HG03432 (cell line): ENCODE data around the gene INO80.
A peak's percentile ranks its signal among the peaks of the same experiment; 100 is the strongest.

ENCODE experiments used
- ATAC-seq: cut with Tn5 transposase; IDR thresholded peaks from one replicate; pipeline ENCODE4 v1.9.1; 2021; ENCODE audit warnings: mild to moderate bottlenecking, moderate library complexity; ENCODE audit not compliant: unreplicated experiment

The INO80 gene

GRCh38 chr15:41047474-41047873 lies 68.6 kb downstream of the INO80 start:
- no peak for ATAC-seq

GRCh38 chr15:41043276-41043951 lies 72.7 kb downstream of the INO80 start:
- ATAC-seq, result no peak

DNA sequence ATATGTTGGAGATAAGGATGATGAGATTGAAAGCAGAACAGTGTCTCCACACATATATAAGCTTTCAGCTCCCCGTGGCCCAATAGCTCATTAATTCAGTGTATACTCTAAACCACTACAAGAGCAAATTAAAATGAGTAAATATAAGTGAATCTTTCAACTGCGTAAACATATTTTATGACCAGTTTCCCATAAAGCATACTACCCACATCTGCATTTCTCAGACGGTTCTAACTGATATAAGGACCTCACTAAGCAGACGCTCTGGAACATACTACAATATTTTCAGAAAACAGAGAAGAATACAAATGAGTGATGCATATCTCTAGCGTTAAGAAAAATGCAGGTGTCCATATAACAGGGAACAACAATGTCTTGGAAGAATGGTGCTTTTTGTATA lies 73.2 kb downstream of the INO80 start:
- ATAC-seq, result no peak

- no peak for ATAC-seq
Measured at GRCh38 chr15:41039121-41039520, 77.0 kb downstream of the INO80 start.

DNA sequence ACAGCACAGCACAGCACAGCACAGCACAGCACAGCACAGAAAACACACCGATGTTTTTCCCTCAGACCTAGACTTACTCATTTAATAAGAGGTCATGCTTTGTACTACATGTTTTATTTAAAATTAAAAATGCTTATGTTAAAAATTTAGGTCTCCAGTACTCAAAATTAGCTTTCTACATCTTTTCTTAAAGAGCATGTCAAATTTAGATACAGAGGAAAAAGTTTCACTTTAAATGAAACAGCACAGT lies 84.1 kb downstream of the INO80 start:
- no peak for ATAC-seq

GRCh38 chr15:41031232-41032078 lies 84.6 kb downstream of the INO80 start:
- no peak for ATAC-seq

DNA sequence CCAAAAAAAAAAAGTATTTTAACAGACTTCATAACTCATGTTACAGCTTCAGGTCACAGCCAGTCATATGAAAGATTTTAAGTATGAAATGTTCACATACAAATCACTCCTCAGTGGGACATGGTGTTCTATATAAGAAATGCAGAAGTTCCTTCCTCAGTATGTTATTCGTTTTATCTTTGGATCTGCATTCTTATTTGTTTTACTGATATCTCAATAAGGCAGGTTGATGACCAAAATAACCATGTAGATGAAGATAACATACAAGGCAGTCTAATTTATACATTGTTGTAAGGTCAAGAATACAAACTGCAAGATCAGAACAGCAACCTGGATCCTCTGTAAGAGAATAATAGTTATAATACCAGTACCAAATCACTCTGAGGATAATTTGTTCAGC lies 87.2 kb downstream of the INO80 start:
- no peak for ATAC-seq

DNA sequence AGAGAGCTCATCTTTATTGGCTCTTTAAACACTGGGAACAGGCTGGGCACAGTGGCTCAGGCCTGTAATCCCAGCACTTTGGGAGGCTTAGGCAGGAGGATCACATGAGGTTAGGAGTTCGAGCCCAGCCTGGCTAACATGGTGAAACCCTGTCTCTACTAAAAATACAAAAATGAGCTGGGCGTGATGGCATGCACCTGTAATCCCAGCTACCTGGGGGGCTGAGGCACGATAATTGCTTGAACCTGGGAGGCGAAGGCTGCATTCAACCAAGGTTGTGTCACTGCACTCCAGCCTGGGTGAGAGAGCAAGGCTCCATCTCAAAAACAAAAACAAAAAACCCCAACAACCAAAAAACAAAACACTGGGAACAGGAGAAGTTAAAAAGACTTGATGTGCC lies 90.7 kb downstream of the INO80 start:
- no peak for ATAC-seq

- no peak for ATAC-seq
Measured at GRCh38 chr15:41024885-41025284, 91.2 kb downstream of the INO80 start.

DNA sequence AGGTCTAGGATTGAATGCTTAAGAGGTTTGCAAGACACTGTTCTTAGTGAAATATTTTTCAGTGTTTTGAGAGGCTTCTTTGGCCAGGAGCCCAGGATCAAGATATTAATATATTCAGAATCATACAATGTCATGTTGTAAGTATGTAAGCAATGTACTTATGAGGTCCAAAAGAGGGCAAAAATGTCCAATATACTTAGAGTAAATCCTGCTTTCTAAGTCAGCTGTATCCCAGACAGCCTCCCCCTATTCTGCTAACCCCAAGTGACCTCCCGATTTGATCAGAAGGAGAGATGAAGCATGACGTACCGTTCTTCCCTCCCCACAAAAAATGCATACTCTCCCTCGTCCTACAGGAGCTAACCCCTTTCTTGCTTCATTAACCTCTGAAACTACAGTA lies 91.9 kb downstream of the INO80 start:
- no peak for ATAC-seq

DNA sequence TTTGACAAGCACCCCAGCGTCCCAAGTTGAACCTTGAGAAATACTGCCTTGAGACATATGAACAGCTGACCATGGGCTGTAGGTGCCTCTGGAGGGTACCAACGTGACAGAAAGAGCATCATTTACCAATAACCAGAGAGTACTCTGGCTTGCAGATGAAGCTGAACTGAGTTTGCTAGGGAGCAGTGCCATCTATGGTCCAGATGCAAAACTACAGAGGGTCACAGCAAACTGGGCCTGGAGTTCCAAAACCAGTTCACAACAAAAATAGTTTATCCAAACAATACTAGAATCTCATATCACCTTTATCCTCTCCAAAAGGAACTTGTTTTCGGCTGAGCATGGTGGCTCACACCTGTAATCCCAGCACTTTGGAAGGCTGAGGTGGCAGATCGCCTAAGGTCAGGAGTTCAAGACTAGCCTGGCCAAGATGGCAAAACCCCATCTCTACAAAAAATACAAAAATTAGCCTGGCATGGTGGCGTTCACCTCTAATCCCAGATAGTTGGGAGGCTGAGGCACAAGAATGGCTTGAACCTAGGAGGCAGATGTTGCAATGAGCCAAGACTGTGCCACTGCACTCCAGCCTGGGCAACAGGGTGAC lies 93.5 kb downstream of the INO80 start:
- ATAC-seq, result no peak

- no peak for ATAC-seq
Measured at GRCh38 chr15:41020829-41021228, 95.3 kb downstream of the INO80 start.

- no peak for ATAC-seq
Measured at GRCh38 chr15:41020311-41020710, 95.8 kb downstream of the INO80 start.

GRCh38 chr15:41019174-41019573 lies 96.9 kb downstream of the INO80 start:
- ATAC-seq, result no peak

DNA sequence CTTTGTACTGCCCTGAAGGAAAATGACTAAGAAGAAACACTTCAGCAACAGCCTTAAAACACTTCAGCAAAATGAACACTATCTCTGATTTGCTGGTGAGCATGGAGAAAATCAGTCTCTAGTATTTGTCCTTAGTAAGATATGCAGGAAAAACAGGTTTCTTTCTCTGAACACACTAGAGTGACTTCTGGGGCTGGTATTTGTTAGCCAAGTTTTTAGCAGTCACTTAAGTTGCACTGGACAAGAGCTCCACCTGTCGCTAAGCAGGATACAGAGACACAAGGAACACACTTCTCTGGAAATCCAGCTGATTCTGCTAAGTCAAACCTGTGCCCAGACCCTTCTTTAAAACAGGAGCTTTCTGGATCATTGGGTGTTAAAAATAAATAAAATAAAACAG lies 97.5 kb downstream of the INO80 start:
- ATAC-seq, result no peak

DNA sequence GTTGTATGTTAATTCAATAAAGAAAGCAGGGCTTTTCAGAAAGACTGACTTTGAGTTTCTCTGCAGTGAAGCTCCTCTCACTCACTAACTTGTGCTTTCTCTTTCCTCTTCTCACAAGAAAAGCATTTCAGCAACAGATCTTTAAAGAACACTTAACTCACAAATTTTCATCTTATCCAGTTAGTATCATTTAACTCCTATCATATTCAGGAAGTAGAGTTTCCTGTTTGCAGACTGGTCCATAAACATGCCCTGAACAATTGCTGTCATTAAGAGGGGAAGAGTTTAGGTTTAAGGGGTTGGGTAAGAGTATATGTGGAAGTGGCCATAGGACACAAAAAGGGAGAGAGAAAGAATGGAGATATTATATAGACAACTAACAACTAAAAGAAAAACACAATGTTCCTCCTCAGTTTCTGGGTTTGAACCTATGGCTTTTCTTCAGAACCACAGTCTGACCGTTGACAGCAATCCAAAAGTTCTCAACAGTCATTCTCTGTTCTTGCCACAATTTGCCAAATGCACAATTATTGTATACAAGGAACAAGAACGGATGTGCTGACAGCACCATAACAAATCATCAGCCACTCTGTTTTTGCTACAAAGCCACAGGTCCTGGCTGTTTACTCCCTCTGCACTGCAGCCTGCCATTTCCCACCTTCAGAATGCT lies 98.9 kb downstream of the INO80 start:
- no peak for ATAC-seq

DNA sequence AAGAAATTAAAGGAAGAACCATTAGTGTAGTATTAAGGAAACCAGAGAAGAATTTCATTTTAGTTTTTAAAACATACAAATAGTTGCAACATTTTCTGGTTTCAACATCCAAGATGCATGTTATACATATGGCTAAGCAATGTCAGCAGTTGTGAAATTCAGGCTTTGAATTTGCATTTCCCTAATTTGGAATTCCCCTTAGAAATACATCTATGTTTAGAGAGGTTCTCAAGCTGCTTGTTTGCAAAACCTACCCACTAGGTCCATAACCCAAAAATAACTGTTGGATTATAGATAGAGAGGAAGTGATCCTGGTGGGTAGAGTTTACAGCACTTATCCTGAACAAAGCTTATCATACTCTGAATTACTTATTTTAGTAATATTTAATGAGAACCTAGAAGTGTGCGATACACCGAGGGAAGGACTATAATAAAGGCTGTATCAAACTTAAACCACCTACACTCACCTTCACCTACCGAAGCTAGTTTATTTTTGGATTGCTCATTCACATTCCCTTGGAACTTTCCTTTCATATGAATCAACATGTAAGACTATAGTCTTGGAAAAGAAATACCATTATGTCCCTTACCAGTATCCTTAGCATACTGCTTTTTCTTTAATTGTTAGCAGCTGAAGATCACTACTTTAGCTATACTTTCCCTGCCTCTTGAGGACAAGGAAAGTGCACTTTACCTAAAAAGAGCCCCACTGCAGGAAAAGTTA lies 102.2 kb downstream of the INO80 start:
- peak; percentile 57 for ATAC-seq

DNA sequence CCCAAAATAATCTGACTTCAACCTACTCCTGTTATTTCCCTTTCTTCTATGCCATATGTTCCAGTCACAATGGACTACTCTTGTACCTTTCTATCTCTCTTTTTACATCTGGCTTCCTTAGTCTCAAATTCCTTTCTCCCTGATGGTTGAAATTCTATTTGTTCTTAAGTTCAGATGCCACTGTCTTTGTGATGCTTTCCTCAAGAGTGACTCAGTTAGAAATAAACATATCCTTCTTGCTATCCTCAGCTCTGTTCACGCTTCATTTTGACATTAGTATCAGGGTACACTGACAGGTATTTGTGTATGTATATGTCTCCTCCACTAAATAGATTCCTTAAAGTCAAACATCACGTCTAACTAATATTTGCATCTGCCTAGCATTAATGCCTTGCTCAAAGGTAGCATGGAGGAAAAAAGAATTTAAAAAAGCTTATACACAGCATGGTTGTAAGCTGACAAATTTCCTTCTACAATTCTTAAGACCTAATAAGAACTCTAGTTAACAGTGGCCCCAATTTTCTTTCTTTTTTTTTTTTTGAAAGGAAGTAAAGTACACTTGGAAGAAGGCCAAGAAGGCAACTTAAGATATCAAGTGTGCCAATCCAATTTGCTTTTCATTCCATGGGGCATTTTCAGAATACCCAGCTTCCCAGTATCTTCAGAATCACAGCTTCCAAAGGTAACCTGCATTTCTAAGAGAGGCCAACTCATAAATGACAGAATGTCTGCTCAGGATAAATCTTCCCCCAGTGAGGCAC lies 104.8 kb downstream of the INO80 start:
- no peak for ATAC-seq

- no peak for ATAC-seq
Measured at GRCh38 chr15:41010345-41010744, 105.7 kb downstream of the INO80 start.

DNA sequence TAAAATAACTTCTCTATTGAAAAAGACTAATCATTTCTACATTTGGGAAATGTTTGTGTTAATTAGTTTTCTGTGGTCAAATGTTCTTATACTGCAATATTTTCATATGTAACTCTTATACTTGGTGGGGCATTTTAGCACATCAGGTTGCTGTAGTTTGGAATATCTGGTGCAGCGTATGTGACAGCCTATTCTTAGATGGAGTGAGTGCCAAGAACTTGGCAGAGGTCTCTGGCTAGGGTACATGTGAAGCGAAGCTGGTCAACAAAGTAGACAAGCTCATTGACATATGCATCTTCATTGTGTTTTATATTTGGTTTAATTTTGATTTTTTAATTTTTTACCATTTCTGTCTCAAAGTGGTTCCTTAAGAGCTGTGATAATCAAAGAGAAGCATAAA lies 109.6 kb downstream of the INO80 start:
- no peak for ATAC-seq
